ENCODE data around the gene HOOK2.

DNA sequence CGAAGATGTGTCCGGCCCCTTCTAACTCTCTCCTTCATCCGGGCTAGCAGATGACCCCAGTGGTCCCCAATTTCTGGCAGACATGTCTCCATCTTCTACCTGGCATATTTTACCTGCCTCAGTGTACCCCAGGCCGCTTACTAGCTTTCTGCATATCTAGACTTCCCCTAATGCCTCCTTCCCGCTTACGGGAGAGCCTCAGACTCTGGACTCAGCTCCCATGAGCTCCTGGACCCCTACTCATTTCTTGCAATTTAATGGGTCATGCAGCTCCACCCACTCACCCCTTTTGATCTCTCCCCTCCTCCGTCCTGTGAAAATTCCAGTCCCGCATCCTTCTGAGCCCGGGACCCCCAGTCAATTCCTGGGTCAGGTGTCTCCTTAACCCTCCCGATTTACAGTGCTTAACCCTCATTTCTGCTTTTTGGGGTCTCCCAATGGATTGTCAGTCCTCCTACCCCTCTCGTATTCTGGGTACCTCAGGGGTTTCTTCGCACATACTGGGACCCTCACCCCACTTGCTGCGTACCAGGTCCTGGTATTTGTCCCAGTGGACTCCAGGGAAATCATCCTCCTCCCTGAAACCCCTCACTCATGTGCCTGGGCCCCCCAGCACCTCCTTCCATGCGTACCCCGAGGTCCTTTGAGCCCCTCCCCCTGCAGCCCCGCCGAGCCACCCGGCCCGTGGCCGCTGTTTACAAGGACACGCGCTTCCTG, 15.4 kb upstream of the HOOK2 start:
- TF ChIP-seq, protein P1, sequence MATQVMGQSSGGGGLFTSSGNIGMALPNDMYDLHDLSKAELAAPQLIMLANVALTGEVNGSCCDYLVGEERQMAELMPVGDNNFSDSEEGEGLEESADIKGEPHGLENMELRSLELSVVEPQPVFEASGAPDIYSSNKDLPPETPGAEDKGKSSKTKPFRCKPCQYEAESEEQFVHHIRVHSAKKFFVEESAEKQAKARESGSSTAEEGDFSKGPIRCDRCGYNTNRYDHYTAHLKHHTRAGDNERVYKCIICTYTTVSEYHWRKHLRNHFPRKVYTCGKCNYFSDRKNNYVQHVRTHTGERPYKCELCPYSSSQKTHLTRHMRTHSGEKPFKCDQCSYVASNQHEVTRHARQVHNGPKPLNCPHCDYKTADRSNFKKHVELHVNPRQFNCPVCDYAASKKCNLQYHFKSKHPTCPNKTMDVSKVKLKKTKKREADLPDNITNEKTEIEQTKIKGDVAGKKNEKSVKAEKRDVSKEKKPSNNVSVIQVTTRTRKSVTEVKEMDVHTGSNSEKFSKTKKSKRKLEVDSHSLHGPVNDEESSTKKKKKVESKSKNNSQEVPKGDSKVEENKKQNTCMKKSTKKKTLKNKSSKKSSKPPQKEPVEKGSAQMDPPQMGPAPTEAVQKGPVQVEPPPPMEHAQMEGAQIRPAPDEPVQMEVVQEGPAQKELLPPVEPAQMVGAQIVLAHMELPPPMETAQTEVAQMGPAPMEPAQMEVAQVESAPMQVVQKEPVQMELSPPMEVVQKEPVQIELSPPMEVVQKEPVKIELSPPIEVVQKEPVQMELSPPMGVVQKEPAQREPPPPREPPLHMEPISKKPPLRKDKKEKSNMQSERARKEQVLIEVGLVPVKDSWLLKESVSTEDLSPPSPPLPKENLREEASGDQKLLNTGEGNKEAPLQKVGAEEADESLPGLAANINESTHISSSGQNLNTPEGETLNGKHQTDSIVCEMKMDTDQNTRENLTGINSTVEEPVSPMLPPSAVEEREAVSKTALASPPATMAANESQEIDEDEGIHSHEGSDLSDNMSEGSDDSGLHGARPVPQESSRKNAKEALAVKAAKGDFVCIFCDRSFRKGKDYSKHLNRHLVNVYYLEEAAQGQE (IDR thresholded peaks at IDR 0.05; ENCODE audit: borderline replicate concordance), result no peak
- TF ChIP-seq, protein P2, sequence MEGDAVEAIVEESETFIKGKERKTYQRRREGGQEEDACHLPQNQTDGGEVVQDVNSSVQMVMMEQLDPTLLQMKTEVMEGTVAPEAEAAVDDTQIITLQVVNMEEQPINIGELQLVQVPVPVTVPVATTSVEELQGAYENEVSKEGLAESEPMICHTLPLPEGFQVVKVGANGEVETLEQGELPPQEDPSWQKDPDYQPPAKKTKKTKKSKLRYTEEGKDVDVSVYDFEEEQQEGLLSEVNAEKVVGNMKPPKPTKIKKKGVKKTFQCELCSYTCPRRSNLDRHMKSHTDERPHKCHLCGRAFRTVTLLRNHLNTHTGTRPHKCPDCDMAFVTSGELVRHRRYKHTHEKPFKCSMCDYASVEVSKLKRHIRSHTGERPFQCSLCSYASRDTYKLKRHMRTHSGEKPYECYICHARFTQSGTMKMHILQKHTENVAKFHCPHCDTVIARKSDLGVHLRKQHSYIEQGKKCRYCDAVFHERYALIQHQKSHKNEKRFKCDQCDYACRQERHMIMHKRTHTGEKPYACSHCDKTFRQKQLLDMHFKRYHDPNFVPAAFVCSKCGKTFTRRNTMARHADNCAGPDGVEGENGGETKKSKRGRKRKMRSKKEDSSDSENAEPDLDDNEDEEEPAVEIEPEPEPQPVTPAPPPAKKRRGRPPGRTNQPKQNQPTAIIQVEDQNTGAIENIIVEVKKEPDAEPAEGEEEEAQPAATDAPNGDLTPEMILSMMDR (IDR thresholded peaks at IDR 0.05; ENCODE audit: poor library complexity, severe bottlenecking), result no peak
- no peak for TF ChIP-seq RAD21 (conservative IDR thresholded peaks at IDR 0.05)
- no peak for TF ChIP-seq SMC3 (conservative IDR thresholded peaks at IDR 0.05; ENCODE audit: poor library complexity)
- TF ChIP-seq EZH2 (IDR thresholded peaks at IDR 0.05; ENCODE audit: borderline replicate concordance, insufficient read depth, low read length, poor library complexity, severe bottlenecking), result no peak
- TF ChIP-seq EP300 (conservative IDR thresholded peaks at IDR 0.05; ENCODE audit: poor library complexity, severe bottlenecking), result no peak
- TF ChIP-seq TAF1 (IDR thresholded peaks at IDR 0.05; ENCODE audit: low read depth), result no peak
- TF ChIP-seq POLR2AphosphoS5 (IDR thresholded peaks at IDR 0.05), result no peak
- no peak for TF ChIP-seq MXI1 (conservative IDR thresholded peaks at IDR 0.05; ENCODE audit: poor library complexity, severe bottlenecking)

Data from neural cell (in vitro differentiated cells).